ENCODE data around the gene SIRPD.

Gene SIRPD

GRCh38 chr20:1486566-1486965 is 70.9 kb downstream of the SIRPD start:
- no peak for DNase-seq (ENCODE audit: extremely low read depth, low read depth)
- no peak for TF ChIP-seq CTCF (IDR thresholded peaks at IDR 0.05; ENCODE audit: low read depth, low read length)

DNA sequence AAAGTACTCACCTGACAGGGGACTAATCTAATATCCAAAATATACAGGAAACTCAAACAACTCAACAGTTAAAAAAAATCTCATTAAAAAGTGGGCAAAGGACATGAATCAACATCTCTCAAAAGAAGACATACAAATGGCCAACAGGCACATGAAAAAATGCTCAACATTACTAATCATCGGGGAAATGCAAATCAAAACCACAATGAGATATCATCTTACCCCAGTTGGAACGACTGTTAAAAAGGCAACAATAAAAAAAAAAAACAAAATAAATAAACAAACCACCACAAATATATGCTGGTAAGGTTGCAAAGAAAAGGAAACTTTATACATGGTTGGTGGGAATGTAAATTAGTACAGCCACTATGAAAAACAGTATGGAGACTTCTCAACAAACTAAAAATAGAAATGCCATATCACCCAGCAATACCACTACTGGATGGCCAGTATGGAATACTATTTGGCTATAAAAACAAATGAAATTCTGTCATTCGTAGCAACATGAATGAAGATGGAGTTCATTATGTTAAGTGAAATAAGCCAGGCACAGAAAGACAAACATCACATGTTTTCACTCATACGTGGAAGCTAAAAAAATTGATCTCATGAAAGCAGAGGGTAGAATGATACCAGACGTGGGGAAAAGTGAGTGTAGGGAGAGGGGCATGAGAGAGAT is 72.9 kb downstream of the SIRPD start:
- no peak for DNase-seq (ENCODE audit: extremely low read depth, low read depth)
- TF ChIP-seq CTCF (IDR thresholded peaks at IDR 0.05; ENCODE audit: low read depth, low read length): no peak
